ENCODE measurements around the gene SYCE3. TPM values are rescaled to one million over a fixed set of nuclear protein-coding genes. Genes with fewer than 3 reads are reported as not detected.

Gene SYCE3
- total RNA-seq, 1 experiment from 2014 or later: 1.3 TPM

GRCh38 chr22:50586416-50586815 is 23.7 kb upstream of the SYCE3 start:
- no peak overlapping the region for H3K4me3 ChIP-seq (ENCODE audit: low read length)
- no peak for DNase-seq
- H3K79me2 ChIP-seq (ENCODE audit: low read length): peaks cover 13% of the 10 kb centered on the region
- H3K9me3 ChIP-seq (ENCODE audit: low read length): no peaks in the 10 kb centered on the region
- no TSS peak for BruUV-seq (replicated peaks)
- ATAC-seq: no peak
- intact Hi-C loops (cut with micrococcal nuclease): no loop called here
- H3F3A ChIP-seq (ENCODE audit: low read length, unreplicated experiment): no peaks in the 10 kb centered on the region
- no peak overlapping the region for H3K9ac ChIP-seq (ENCODE audit: low read length)
- no peaks in the 10 kb centered on the region for H3K36me3 ChIP-seq (ENCODE audit: low read depth, low read length)
- H3K9me2 ChIP-seq (replicated peaks; ENCODE audit: low read length): no peaks in the 10 kb centered on the region
- no peak overlapping the region for H2AFZ ChIP-seq (ENCODE audit: low read length)
- no peaks in the 10 kb centered on the region for H3K27me3 ChIP-seq (ENCODE audit: low read length)
- no peak overlapping the region for H3K4me2 ChIP-seq (ENCODE audit: low read length)
- POLR2A ChIA-PET (ENCODE audit: unreplicated experiment): no interaction called here
- TF ChIP-seq CTCF (conservative IDR thresholded peaks at IDR 0.05; ENCODE audit: low read depth, low read length) (no peak), EZH2 (IDR thresholded peaks at IDR 0.05; ENCODE audit: low read length, unreplicated experiment) (no peak)
- H3K27ac ChIP-seq (ENCODE audit: low read length): no peak overlapping the region
- CTCF ChIA-PET: no interaction called here
- H3K4me1 ChIP-seq (ENCODE audit: insufficient read depth, low read length): peaks cover 3% of the 10 kb centered on the region
- no peaks in the 10 kb centered on the region for H4K20me1 ChIP-seq (ENCODE audit: low read length)

- ATAC-seq: no peak
- intact Hi-C loops (cut with micrococcal nuclease): no loop called here
- BruUV-seq (replicated peaks): no TSS peak
Observed at GRCh38 chr22:50585781-50586180, 23.1 kb upstream of the SYCE3 start.

GRCh38 chr22:50585238-50585637 is 22.5 kb upstream of the SYCE3 start:
- CTCF ChIA-PET: no interaction called here
- ATAC-seq (no peak), DNase-seq (no peak)
- POLR2A ChIA-PET (ENCODE audit: unreplicated experiment): no interaction called here
- Histone ChIP-seq H3F3A (ENCODE audit: low read length, unreplicated experiment) (no peaks in the 10 kb centered on the region), H3K27me3 (ENCODE audit: low read length) (no peaks in the 10 kb centered on the region), H3K4me2 (ENCODE audit: low read length) (no peak overlapping the region), H3K9me3 (ENCODE audit: low read length) (no peaks in the 10 kb centered on the region), H3K36me3 (ENCODE audit: low read depth, low read length) (no peaks in the 10 kb centered on the region), H3K4me1 (ENCODE audit: insufficient read depth, low read length) (peaks cover 5% of the 10 kb centered on the region), H3K27ac (ENCODE audit: low read length) (no peak overlapping the region), H3K9me2 (replicated peaks; ENCODE audit: low read length) (no peaks in the 10 kb centered on the region), H4K20me1 (ENCODE audit: low read length) (no peaks in the 10 kb centered on the region), H3K4me3 (ENCODE audit: low read length) (no peak overlapping the region), H3K79me2 (ENCODE audit: low read length) (peaks cover 18% of the 10 kb centered on the region), H3K9ac (ENCODE audit: low read length) (no peak overlapping the region), H2AFZ (ENCODE audit: low read length) (no peak overlapping the region)
- BruUV-seq (replicated peaks): no TSS peak
- intact Hi-C loops (cut with micrococcal nuclease): no loop called here
- TF ChIP-seq CTCF (conservative IDR thresholded peaks at IDR 0.05; ENCODE audit: low read depth, low read length) (no peak), EZH2phosphoT487 (IDR thresholded peaks at IDR 0.05; ENCODE audit: borderline replicate concordance, low read length) (no peak), EZH2 (IDR thresholded peaks at IDR 0.05; ENCODE audit: low read length, unreplicated experiment) (no peak)

More at GRCh38 chr22:50585781-50586180, 23.1 kb upstream of the SYCE3 start:
- Histone ChIP-seq H3K9me3 (ENCODE audit: low read length) (no peaks in the 10 kb centered on the region), H3K27me3 (ENCODE audit: low read length) (no peaks in the 10 kb centered on the region), H3F3A (ENCODE audit: low read length, unreplicated experiment) (no peaks in the 10 kb centered on the region), H3K36me3 (ENCODE audit: low read depth, low read length) (no peaks in the 10 kb centered on the region), H3K4me2 (ENCODE audit: low read length) (no peak overlapping the region), H3K4me3 (ENCODE audit: low read length) (no peak overlapping the region), H2AFZ (ENCODE audit: low read length) (no peak overlapping the region), H4K20me1 (ENCODE audit: low read length) (no peaks in the 10 kb centered on the region), H3K9ac (ENCODE audit: low read length) (no peak overlapping the region), H3K9me2 (replicated peaks; ENCODE audit: low read length) (no peaks in the 10 kb centered on the region), H3K79me2 (ENCODE audit: low read length) (peaks cover 18% of the 10 kb centered on the region), H3K4me1 (ENCODE audit: insufficient read depth, low read length) (peaks cover 5% of the 10 kb centered on the region), H3K27ac (ENCODE audit: low read length) (no peak overlapping the region)
- no peak for TF ChIP-seq EZH2phosphoT487 (IDR thresholded peaks at IDR 0.05; ENCODE audit: borderline replicate concordance, low read length)
- TF ChIP-seq CTCF (conservative IDR thresholded peaks at IDR 0.05; ENCODE audit: low read depth, low read length): no peak
- TF ChIP-seq EZH2 (IDR thresholded peaks at IDR 0.05; ENCODE audit: low read length, unreplicated experiment): no peak
- ChIA-PET POLR2A (ENCODE audit: unreplicated experiment) (no interaction called here), CTCF (no interaction called here)
- DNase-seq: no peak
